ENCODE measurements around the gene C5orf63.
"Not testable (repeated sequence)": the region's sequence is repeated elsewhere in the genome, so short reads cannot be mapped to it uniquely, and the experiment has no call there.

The C5orf63 gene

GRCh38 chr5:127030259-127031146 is 42.8 kb downstream of the C5orf63 start, which contains the start of gene MARCHF3:
Gene MARCHF3 (minus strand): TSS chr5:127030558. CDS start chr5:126918171, 112,387 bp downstream.
- TF ChIP-seq, protein P1, sequence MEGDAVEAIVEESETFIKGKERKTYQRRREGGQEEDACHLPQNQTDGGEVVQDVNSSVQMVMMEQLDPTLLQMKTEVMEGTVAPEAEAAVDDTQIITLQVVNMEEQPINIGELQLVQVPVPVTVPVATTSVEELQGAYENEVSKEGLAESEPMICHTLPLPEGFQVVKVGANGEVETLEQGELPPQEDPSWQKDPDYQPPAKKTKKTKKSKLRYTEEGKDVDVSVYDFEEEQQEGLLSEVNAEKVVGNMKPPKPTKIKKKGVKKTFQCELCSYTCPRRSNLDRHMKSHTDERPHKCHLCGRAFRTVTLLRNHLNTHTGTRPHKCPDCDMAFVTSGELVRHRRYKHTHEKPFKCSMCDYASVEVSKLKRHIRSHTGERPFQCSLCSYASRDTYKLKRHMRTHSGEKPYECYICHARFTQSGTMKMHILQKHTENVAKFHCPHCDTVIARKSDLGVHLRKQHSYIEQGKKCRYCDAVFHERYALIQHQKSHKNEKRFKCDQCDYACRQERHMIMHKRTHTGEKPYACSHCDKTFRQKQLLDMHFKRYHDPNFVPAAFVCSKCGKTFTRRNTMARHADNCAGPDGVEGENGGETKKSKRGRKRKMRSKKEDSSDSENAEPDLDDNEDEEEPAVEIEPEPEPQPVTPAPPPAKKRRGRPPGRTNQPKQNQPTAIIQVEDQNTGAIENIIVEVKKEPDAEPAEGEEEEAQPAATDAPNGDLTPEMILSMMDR (conservative IDR thresholded peaks at IDR 0.05), result peak; percentile 45
- H3K27ac ChIP-seq, result peak within 1 kb of the TSS; percentile 75

GRCh38 chr5:127029581-127030258 is 43.6 kb downstream of the C5orf63 start:
- TF ChIP-seq, protein P1 (conservative IDR thresholded peaks at IDR 0.05), result peak; percentile 75
- peak overlapping the region; percentile 75 for H3K27ac ChIP-seq

GRCh38 chr5:127028822-127029457 is 44.4 kb downstream of the C5orf63 start:
- TF ChIP-seq, protein P1 (conservative IDR thresholded peaks at IDR 0.05), result no peak
- peak overlapping the region; percentile 75; the same call in 1 of the 2 replicates for H3K27ac ChIP-seq

DNA sequence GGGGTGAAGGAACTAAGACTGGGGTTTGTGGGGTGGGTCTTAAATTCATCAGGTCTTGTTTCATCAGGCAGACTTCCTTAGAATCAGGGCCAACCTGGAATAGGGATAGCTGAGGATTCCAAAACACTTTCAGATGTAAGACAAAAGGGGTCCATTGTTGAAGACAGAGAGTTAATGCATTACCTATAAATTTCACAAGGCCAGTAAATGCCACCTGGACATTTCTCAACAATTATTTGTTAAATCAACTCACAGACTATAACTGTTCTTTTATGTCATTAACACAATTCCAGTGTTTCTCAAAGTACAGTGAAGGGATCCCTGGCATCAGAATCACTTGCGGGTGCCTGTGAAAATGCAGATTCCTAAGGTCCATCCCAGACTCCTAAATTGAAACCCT is 45.8 kb downstream of the C5orf63 start:
- TF ChIP-seq, protein P1 (conservative IDR thresholded peaks at IDR 0.05), result no peak
- no peak overlapping the region for H3K27ac ChIP-seq

- TF ChIP-seq, protein P1 (conservative IDR thresholded peaks at IDR 0.05), result no peak
- H3K27ac ChIP-seq, result no peak overlapping the region; the same call in 1 of the 2 replicates
Observed at GRCh38 chr5:127026166-127026565, 47.1 kb downstream of the C5orf63 start.

DNA sequence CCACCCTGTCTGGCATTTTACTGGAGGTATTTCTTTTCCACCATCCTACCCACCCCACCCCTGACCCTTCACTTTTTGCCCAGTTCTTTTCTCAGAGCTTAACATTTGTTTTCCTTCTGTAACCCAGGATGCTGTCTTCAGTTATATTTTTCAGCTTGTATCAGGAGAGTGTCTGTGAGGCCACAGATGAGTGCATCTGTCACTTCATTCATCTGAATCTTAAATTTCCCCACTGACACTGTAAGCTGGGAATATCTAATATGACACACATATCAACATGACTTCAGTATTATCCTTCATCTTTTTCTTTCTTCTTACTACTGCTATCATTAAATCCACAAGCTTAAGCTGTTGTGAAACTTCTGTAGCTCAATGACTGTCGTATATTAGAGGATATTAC is 47.8 kb downstream of the C5orf63 start:
- TF ChIP-seq, protein P1 (conservative IDR thresholded peaks at IDR 0.05), result no peak
- H3K27ac ChIP-seq, result no peak overlapping the region

- TF ChIP-seq, protein P1 (conservative IDR thresholded peaks at IDR 0.05), result no peak
- H3K27ac ChIP-seq, result no peak overlapping the region
Observed at GRCh38 chr5:127024821-127025220, 48.5 kb downstream of the C5orf63 start.

DNA sequence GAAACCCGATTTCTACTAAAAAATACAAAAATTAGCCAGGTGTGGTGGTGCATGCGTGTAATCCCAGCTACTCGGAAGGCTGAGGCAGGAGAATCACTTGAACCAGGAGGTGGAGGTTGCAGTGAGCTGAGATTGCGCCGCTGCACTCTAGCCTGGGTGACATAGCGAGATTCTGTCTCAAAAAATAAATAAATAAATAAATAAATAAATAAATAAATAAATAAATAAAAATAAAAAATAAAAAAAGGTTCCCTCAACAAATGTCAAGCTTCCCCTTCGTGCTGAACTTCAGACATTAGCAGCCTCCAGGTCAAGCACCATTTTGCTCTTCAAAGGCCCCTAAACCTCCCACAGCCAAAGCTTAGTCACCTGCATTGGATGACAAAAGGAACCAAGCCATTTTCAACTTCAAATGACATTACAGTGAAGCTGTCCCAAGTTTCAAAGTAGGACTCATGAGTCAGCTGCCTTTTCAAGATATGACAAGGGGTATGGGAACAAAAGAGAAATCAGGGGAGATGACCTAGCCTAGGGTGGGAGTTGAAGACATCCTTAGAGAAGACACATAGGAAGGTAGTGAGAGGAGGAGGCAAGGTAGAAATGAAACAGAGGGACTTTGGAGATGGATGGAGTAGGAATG is 49.6 kb downstream of the C5orf63 start:
- H3K27ac ChIP-seq, result not testable (repeated sequence)
